Endothelial cell of umbilical vein (primary cell): ENCODE results near the gene ALDH1L1. TPM values are rescaled to one million over a fixed set of nuclear protein-coding genes. Genes with fewer than 3 reads are reported as not detected.

Experiments
- BruUV-seq: library from RNA; stranded (reverse); fragments of 400-500 nt; replicated peaks from 2 replicates; lab custom pipeline; 2021; lab: Mats Ljungman, UMichigan
- CTCF ChIA-PET: fragments of 300-600, 350-600 bp; sonication (Branson Sonifier 250); formaldehyde crosslinking; loops from one replicate; lab custom pipeline; 2021; ENCODE audit warnings: antibody characterized with exemption, inconsistent platforms; lab: Charles Lee
- POLR2A ChIA-PET: fragments of 300-600, 350-600 bp; sonication (Branson Sonifier 250); formaldehyde crosslinking; loops from one replicate; lab custom pipeline; 2021; ENCODE audit warnings: antibody characterized with exemption, inconsistent platforms; lab: Charles Lee
- DNase-seq: peaks from one replicate; pipeline ENCODE4 v3.0.0-alpha.2; 2011; ENCODE audit warnings: low read depth, low spot score
- FAIRE-seq: peaks from 2 replicates; lab custom pipeline; 2011; peaks lifted over from hg19 to GRCh38; lab: Jason Lieb, UNC
- H2AFZ ChIP-seq: 2 replicates; pipeline ENCODE4 v1.6.0; 2012; ENCODE audit warnings: low read depth, low read length, control low read depth, inconsistent platforms
- H3K27ac ChIP-seq: 2 replicates; pipeline ENCODE4 v1.5.1; 2011; ENCODE audit warnings: low read depth, mild to moderate bottlenecking, control low read depth, low read length, moderate library complexity; ENCODE audit not compliant: insufficient read depth
- H3K27me3 ChIP-seq, 2 experiments: 2 replicates each; pipeline versions ENCODE4 v1.6.0 to v1.6.1; 2011; ENCODE audit warnings: low read length in 2 of 2, mixed read lengths in 1 of 2; ENCODE audit not compliant: control insufficient read depth in 2 of 2, insufficient read depth in 2 of 2
- H3K36me3 ChIP-seq, 2 experiments: 2 replicates in 1 of 2; 3 replicates in 1 of 2; pipeline ENCODE4 v1.5.1; 2011; ENCODE audit warnings: low read length in 2 of 2, mild to moderate bottlenecking in 1 of 2, moderate library complexity in 1 of 2; ENCODE audit not compliant: control insufficient read depth in 2 of 2, insufficient read depth in 2 of 2; ENCODE audit errors: extremely low read depth in 1 of 2
- H3K4me1 ChIP-seq: 3 replicates; pipeline ENCODE4 v1.5.1; 2011; ENCODE audit warnings: mild to moderate bottlenecking, low read length; ENCODE audit not compliant: control insufficient read depth, insufficient read depth; ENCODE audit errors: extremely low read depth
- H3K4me2 ChIP-seq: 2 replicates; pipeline ENCODE4 v1.6.1; 2011; ENCODE audit warnings: low read length, control low read depth, mixed read lengths; ENCODE audit not compliant: insufficient read depth
- H3K4me3 ChIP-seq, 3 experiments: fragments of 200-600 bp in 1 of 3; sonication (generic), shearing (Covaris generic) in 1 of 3; replicated peaks in 1 of 3; 2 replicates each; pipeline ENCODE4 v1.5.1; 2011 to 2016; ENCODE audit warnings: control low read depth in 3 of 3, low read length in 3 of 3, mild to moderate bottlenecking in 2 of 3, inconsistent platforms in 1 of 3, low read depth in 1 of 3, moderate library complexity in 1 of 3; ENCODE audit not compliant: insufficient read depth in 1 of 3
- H3K79me2 ChIP-seq: 2 replicates; pipeline ENCODE4 v1.6.0; 2012; ENCODE audit warnings: low read length, inconsistent platforms; ENCODE audit not compliant: control insufficient read depth, insufficient read depth
- H3K9ac ChIP-seq: replicated peaks from 2 replicates; pipeline ENCODE3; 2011; ENCODE audit warnings: low read length, control low read depth; ENCODE audit not compliant: insufficient read depth; ENCODE audit errors: extremely low read depth
- H3K9me1 ChIP-seq: replicated peaks from 3 replicates; pipeline ENCODE4 v1.6.0; 2011; ENCODE audit warnings: mild to moderate bottlenecking, low read length; ENCODE audit not compliant: control insufficient read depth, insufficient read depth; ENCODE audit errors: extremely low read depth
- H3K9me3 ChIP-seq: replicated peaks from 2 replicates; pipeline ENCODE4 v1.5.1; 2012; ENCODE audit warnings: low read length, inconsistent platforms; ENCODE audit not compliant: control insufficient read depth, insufficient read depth
- H4K20me1 ChIP-seq: replicated peaks from 2 replicates; pipeline ENCODE3; 2011; ENCODE audit warnings: mild to moderate bottlenecking, low read length; ENCODE audit not compliant: control insufficient read depth, insufficient read depth; ENCODE audit errors: extremely low read depth
- EZH2 ChIP-seq: IDR thresholded peaks from 2 replicates; pipeline ENCODE4 v1.6.1; 2012; ENCODE audit warnings: borderline replicate concordance, low read depth, mild to moderate bottlenecking, moderate library complexity, low read length, inconsistent platforms; ENCODE audit not compliant: severe bottlenecking
- FOS ChIP-seq: IDR thresholded peaks from 2 replicates; pipeline ENCODE4 v1.6.1; 2011; ENCODE audit warnings: mild to moderate bottlenecking, low read length, moderate library complexity, borderline replicate concordance; ENCODE audit not compliant: insufficient read depth
- GATA2 ChIP-seq: IDR thresholded peaks from 2 replicates; pipeline ENCODE4 v1.7.0; 2011; ENCODE audit warnings: low read depth, mild to moderate bottlenecking, moderate library complexity, mixed read lengths, low read length; ENCODE audit not compliant: insufficient read length, insufficient read depth
- JUN ChIP-seq: IDR thresholded peaks from 2 replicates; pipeline ENCODE4 v1.6.1; 2011; ENCODE audit warnings: borderline replicate concordance, low read depth; ENCODE audit not compliant: insufficient read length, insufficient read depth
- MYC ChIP-seq: IDR thresholded peaks from one replicate; pipeline ENCODE4 v1.6.1; 2011; ENCODE audit warnings: mild to moderate bottlenecking, low read depth, low read length
- POLR2A ChIP-seq: IDR thresholded peaks from 2 replicates; pipeline ENCODE4 v1.6.1; 2012; ENCODE audit warnings: low read depth, mild to moderate bottlenecking, control low read depth, low read length
- POLR2AphosphoS5 ChIP-seq: IDR thresholded peaks from 2 replicates; pipeline ENCODE4 v1.6.1; 2012; ENCODE audit warnings: low read depth, mild to moderate bottlenecking, control low read depth, low read length, moderate library complexity; ENCODE audit not compliant: insufficient read depth
- dilution Hi-C: fragments of 300-500 bp; cut with MboI; formaldehyde crosslinking; loops from one replicate; pipeline ENCODE4 v1.15.0; 2019; ENCODE audit warnings: low sequenced_read_pairs; ENCODE audit not compliant: extremely low pct_ligation_motif_present
- intact Hi-C: fragments of 100-400 bp; cut with micrococcal nuclease; formaldehyde crosslinking; loops from one replicate; pipeline ENCODE4 v1.10.0; 2022
- polyA plus RNA-seq, 4 experiments: library from polyadenylated mRNA; depleted of rRNA in 3 of 4; stranded (reverse) in 3 of 4; unstranded in 1 of 4; fragments of >200 nt; gene quantifications; 2 replicates each; pipeline versions ENCODE4 v1.2.1 to v1.2.3, GENCODE V29; 2011 to 2012; ENCODE audit warnings: missing spikeins in 1 of 4
- total RNA-seq: library from RNA; stranded (reverse); gene quantifications from 2 replicates; pipeline ENCODE4 v1.2.3, GENCODE V29; 2021
- TF ChIP-seq, protein P1 (sequence below): IDR thresholded peaks from 2 replicates; pipeline ENCODE4 v1.6.1; 2011; ENCODE audit not compliant: insufficient read depth, insufficient read length
- TF ChIP-seq, protein P2 (sequence below), 2 donors: IDR thresholded peaks; 1 replicate in 1 of 2; 2 replicates in 1 of 2; pipeline ENCODE4 v1.5.1; 2011; ENCODE audit warnings: low read length in 2 of 2, mild to moderate bottlenecking in 2 of 2, moderate library complexity in 2 of 2, control low read depth in 1 of 2, inconsistent platforms in 1 of 2, low read depth in 1 of 2; ENCODE audit not compliant: insufficient read depth in 1 of 2; ENCODE audit errors: extremely low read depth in 1 of 2

ALDH1L1 gene
- total and polyA plus RNA-seq, 2 donors (not counting 3 experiments of a cell fraction or from before 2014, with no cell fraction given), result not detected

DNA sequence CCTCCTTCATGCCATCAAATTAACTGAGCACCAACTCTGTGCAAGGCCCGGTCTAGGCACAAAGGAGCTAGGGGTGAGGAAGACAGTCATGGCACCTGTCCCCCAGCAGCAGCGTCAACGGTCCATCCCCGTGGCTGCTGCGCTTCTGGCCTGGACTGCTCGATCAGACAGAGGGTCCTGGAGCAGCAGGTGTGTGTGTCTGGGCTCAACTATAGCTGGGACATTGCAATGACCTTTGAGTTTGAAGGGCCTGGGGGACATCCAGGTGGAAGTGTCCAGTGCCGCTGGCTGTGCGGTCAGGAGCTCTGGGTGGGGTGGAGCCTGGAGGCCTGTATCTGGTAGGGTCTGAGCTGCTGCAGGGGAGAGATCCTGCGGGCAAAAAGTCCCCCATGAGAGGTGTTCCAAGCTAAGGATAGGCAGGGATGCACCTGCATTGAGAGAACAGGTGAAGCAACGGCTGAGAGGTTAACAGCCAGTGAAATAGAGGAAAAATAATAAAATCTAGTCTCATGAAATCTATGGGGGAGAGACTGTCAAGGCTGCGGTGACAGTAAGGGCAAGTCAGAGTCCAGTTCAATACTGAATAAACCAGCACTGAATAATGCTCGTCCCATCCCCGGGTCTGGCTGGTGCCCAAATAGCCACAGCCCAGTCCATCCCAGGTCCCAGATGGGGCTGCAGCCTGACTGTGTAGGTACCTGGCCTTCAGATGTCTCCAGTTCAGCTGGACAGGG, 71.1 kb downstream of the ALDH1L1 start:
- Histone ChIP-seq H3K4me2 (no peak overlapping the region), H3K79me2 (no peaks in the 10 kb centered on the region), H4K20me1 (no peaks in the 10 kb centered on the region), H3K9me1 (no peaks in the 10 kb centered on the region), H3K27me3 (no peaks in the 10 kb centered on the region), H3K36me3 (no peaks in the 10 kb centered on the region), H2AFZ (no peak overlapping the region), H3K9ac (no peak overlapping the region), H3K4me3 (no peak overlapping the region), H3K9me3 (no peaks in the 10 kb centered on the region), H3K27ac (no peak overlapping the region), H3K4me1 (no peaks in the 10 kb centered on the region)
- intact Hi-C loops, result no loop called here
- TF ChIP-seq, protein P1, sequence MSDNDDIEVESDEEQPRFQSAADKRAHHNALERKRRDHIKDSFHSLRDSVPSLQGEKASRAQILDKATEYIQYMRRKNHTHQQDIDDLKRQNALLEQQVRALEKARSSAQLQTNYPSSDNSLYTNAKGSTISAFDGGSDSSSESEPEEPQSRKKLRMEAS, result no peak
- no peak for TF ChIP-seq JUN
- no peak for TF ChIP-seq MYC
- no peak for TF ChIP-seq GATA2
- TF ChIP-seq, protein P2, sequence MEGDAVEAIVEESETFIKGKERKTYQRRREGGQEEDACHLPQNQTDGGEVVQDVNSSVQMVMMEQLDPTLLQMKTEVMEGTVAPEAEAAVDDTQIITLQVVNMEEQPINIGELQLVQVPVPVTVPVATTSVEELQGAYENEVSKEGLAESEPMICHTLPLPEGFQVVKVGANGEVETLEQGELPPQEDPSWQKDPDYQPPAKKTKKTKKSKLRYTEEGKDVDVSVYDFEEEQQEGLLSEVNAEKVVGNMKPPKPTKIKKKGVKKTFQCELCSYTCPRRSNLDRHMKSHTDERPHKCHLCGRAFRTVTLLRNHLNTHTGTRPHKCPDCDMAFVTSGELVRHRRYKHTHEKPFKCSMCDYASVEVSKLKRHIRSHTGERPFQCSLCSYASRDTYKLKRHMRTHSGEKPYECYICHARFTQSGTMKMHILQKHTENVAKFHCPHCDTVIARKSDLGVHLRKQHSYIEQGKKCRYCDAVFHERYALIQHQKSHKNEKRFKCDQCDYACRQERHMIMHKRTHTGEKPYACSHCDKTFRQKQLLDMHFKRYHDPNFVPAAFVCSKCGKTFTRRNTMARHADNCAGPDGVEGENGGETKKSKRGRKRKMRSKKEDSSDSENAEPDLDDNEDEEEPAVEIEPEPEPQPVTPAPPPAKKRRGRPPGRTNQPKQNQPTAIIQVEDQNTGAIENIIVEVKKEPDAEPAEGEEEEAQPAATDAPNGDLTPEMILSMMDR (IDR thresholded peaks at IDR 0.05; ENCODE audit: extremely low read depth in 1 of 2, insufficient read depth in 1 of 2, low read depth in 1 of 2, low read length in 2 of 2), result no peak
- TF ChIP-seq POLR2AphosphoS5, result no peak
- TF ChIP-seq EZH2, result no peak
- TF ChIP-seq POLR2A, result no peak
- no peak for TF ChIP-seq FOS
- BruUV-seq, result no TSS peak
- dilution Hi-C loops, result no loop called here
- FAIRE-seq (no peak), DNase-seq (no peak)
- ChIA-PET CTCF (no interaction called here), POLR2A (no interaction called here)
